ENCODE results near the gene SV2C.

DNA sequence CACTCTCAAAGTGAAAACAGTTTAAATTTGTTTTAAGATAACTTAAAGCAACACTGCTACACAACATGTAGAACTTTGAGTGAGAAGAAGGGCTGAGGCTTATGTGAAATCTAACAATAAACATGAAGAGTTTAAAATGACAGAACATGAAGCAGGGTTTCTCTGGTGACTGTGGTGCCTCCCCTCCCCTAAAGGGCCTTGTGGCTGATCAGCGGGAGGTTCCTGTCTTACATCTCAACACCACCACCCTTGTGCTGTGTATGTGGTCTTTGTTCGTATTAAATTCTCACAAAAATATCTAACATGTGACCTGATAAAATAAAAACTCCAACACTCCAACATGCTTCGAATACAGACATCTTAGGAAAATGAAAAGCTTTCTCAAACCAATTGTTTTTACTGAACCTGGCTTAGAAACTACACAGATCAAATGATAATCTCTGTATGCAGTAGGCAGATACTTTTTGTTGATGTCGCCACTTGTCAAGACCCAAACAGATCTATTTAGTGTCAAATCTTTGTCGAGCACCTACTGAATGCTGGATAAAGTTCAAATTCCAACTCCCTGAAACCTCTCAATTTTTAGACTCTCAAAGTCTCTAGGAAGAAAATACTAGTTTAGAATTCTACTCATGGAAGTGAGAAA, 310.0 kb downstream of the SV2C start:
- no peak for TF ChIP-seq CTCF (IDR thresholded peaks at IDR 0.05)
- no peak for TF ChIP-seq POLR2A (IDR thresholded peaks at IDR 0.05)

Data from tibial nerve (tissue), 3 donors.